ENCODE results near the gene RERE. TPM values are rescaled to one million over a fixed set of nuclear protein-coding genes. Genes with fewer than 3 reads are reported as not detected.
A peak's percentile ranks its signal among the peaks of the same experiment; 100 is the strongest.

The RERE gene
- total and polyA plus RNA-seq, 2 donors (not counting 3 experiments of a cell fraction or from before 2014, with no cell fraction given), result 14.1 to 113 TPM

DNA sequence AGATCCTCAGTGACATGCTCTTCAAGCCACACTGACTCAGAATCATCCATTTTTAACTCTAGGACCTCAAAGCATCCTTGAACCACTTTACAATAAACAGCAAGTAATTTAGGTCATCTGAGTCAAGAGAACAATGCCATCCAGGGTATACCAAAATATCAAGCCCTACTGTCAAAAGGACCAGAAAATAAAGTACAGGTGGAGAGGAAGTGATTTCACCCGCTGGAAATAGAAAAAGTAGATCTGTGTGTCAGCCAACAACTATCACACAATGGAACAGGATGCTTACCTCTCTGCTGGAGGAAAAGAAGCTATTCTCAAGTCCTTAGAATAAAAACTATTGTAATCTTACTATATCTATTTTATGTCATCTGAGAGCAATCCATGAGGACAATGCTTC is 37.0 kb downstream of the RERE start:
- H3K9me1 ChIP-seq (replicated peaks; ENCODE audit: control insufficient read depth, extremely low read depth, insufficient read depth, low read length), result no peaks in the 10 kb centered on the region
- FAIRE-seq (peak; percentile 35), DNase-seq (ENCODE audit: low read depth, low spot score) (peak; percentile 30)
- H3K4me2 ChIP-seq (ENCODE audit: insufficient read depth, low read length), result no peak overlapping the region
- no peak overlapping the region for H3K4me3 ChIP-seq (replicated peaks in 1 of 3; ENCODE audit: insufficient read depth in 1 of 3, low read depth in 1 of 3, low read length in 3 of 3)
- intact Hi-C loops (cut with micrococcal nuclease), result no loop called here
- BruUV-seq (replicated peaks), result no TSS peak
- H3K27ac ChIP-seq (ENCODE audit: insufficient read depth, low read depth, low read length), result no peak overlapping the region
- H3K79me2 ChIP-seq (ENCODE audit: control insufficient read depth, insufficient read depth, low read length), result no peaks in the 10 kb centered on the region
- H2AFZ ChIP-seq (ENCODE audit: low read depth, low read length), result no peak overlapping the region
- TF ChIP-seq, protein P1, sequence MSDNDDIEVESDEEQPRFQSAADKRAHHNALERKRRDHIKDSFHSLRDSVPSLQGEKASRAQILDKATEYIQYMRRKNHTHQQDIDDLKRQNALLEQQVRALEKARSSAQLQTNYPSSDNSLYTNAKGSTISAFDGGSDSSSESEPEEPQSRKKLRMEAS (IDR thresholded peaks at IDR 0.05; ENCODE audit: insufficient read depth, insufficient read length), result no peak
- peak; percentile 37 for TF ChIP-seq JUN (IDR thresholded peaks at IDR 0.05; ENCODE audit: borderline replicate concordance, insufficient read depth, insufficient read length, low read depth)
- POLR2A ChIA-PET, result interaction anchor here (1.0 kb wide), 1 partner anchor 37 kb away, joined by 5 read pairs; the partner anchor contains the start of gene RERE
- peaks cover 10% of the 10 kb centered on the region for H3K4me1 ChIP-seq (ENCODE audit: control insufficient read depth, extremely low read depth, insufficient read depth, low read length)
- no peaks in the 10 kb centered on the region for H3K36me3 ChIP-seq (ENCODE audit: control insufficient read depth in 2 of 2, extremely low read depth in 1 of 2, insufficient read depth in 2 of 2, low read length in 2 of 2)
- no peaks in the 10 kb centered on the region for H3K9me3 ChIP-seq (replicated peaks; ENCODE audit: control insufficient read depth, insufficient read depth, low read length)
- no peak overlapping the region for H3K9ac ChIP-seq (replicated peaks; ENCODE audit: extremely low read depth, insufficient read depth, low read length)
- no peaks in the 10 kb centered on the region for H3K27me3 ChIP-seq (ENCODE audit: control insufficient read depth in 2 of 2, insufficient read depth in 2 of 2, low read length in 2 of 2)
- peaks cover 2% of the 10 kb centered on the region for H4K20me1 ChIP-seq (replicated peaks; ENCODE audit: control insufficient read depth, extremely low read depth, insufficient read depth, low read length)
- dilution Hi-C loops (cut with MboI; ENCODE audit: extremely low pct_ligation_motif_present, low sequenced_read_pairs), result no loop called here
- CTCF ChIA-PET, result interaction anchor here (1.2 to 2.7 kb wide), 5 partner anchors 11 to 79 kb away, joined by 3 to 16 read pairs (median 4); no protein-coding TSS in a partner anchor

DNA sequence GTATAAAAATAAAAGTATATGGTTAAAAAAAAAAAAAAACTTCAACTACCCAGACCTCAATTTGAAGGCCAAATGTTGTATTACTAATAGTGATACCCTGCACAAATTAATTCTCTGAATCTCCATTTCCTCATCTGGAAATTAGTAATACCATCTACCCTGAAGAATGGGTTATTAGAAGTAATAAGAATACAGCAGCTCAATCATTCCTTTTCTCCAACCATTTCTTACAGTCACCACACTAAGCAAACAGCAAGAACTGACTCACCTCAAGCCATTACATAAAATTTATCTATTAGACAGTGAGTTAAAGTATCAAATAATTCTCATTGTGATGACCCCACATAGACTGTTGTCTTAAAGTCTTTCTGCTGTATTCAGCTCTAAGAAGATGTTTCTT is 39.6 kb downstream of the RERE start:
- no peak overlapping the region for H3K27ac ChIP-seq (ENCODE audit: insufficient read depth, low read depth, low read length)
- DNase-seq (ENCODE audit: low read depth, low spot score) (no peak), FAIRE-seq (no peak)
- H3K9me3 ChIP-seq (replicated peaks; ENCODE audit: control insufficient read depth, insufficient read depth, low read length), result no peaks in the 10 kb centered on the region
- H3K4me3 ChIP-seq (replicated peaks in 1 of 3; ENCODE audit: insufficient read depth in 1 of 3, low read depth in 1 of 3, low read length in 3 of 3), result no peak overlapping the region
- H3K79me2 ChIP-seq (ENCODE audit: control insufficient read depth, insufficient read depth, low read length), result no peaks in the 10 kb centered on the region
- no TSS peak for BruUV-seq (replicated peaks)
- H3K27me3 ChIP-seq (ENCODE audit: control insufficient read depth in 2 of 2, insufficient read depth in 2 of 2, low read length in 2 of 2), result no peaks in the 10 kb centered on the region
- no peak overlapping the region for H3K9ac ChIP-seq (replicated peaks; ENCODE audit: extremely low read depth, insufficient read depth, low read length)
- H4K20me1 ChIP-seq (replicated peaks; ENCODE audit: control insufficient read depth, extremely low read depth, insufficient read depth, low read length), result peaks cover 2% of the 10 kb centered on the region
- no peaks in the 10 kb centered on the region for H3K36me3 ChIP-seq (ENCODE audit: control insufficient read depth in 2 of 2, extremely low read depth in 1 of 2, insufficient read depth in 2 of 2, low read length in 2 of 2)
- peaks cover 10% of the 10 kb centered on the region for H3K4me1 ChIP-seq (ENCODE audit: control insufficient read depth, extremely low read depth, insufficient read depth, low read length)
- H2AFZ ChIP-seq (ENCODE audit: low read depth, low read length), result no peak overlapping the region
- ChIA-PET POLR2A (interaction anchor here (0.7 kb wide), 1 partner anchor 14 kb away, joined by 5 read pairs; no protein-coding TSS in a partner anchor), CTCF (interaction anchor here (1.5 kb wide), 1 partner anchor 71 kb away, joined by 6 read pairs; no protein-coding TSS in a partner anchor)
- no peaks in the 10 kb centered on the region for H3K9me1 ChIP-seq (replicated peaks; ENCODE audit: control insufficient read depth, extremely low read depth, insufficient read depth, low read length)
- H3K4me2 ChIP-seq (ENCODE audit: insufficient read depth, low read length), result no peak overlapping the region
- intact Hi-C loops (cut with micrococcal nuclease), result no loop called here
- TF ChIP-seq POLR2A (IDR thresholded peaks at IDR 0.05; ENCODE audit: low read depth, low read length) (no peak), MYC (IDR thresholded peaks at IDR 0.05; ENCODE audit: low read depth, low read length) (no peak), EZH2 (IDR thresholded peaks at IDR 0.05; ENCODE audit: borderline replicate concordance, low read depth, low read length, severe bottlenecking) (no peak), GATA2 (IDR thresholded peaks at IDR 0.05; ENCODE audit: insufficient read depth, insufficient read length, low read depth, low read length) (no peak), FOS (IDR thresholded peaks at IDR 0.05; ENCODE audit: borderline replicate concordance, insufficient read depth, low read length) (no peak), POLR2AphosphoS5 (IDR thresholded peaks at IDR 0.05; ENCODE audit: insufficient read depth, low read depth, low read length) (no peak), JUN (IDR thresholded peaks at IDR 0.05; ENCODE audit: borderline replicate concordance, insufficient read depth, insufficient read length, low read depth) (no peak)
- TF ChIP-seq, protein P1 (IDR thresholded peaks at IDR 0.05; ENCODE audit: insufficient read depth, insufficient read length), result no peak
- TF ChIP-seq, protein P2, sequence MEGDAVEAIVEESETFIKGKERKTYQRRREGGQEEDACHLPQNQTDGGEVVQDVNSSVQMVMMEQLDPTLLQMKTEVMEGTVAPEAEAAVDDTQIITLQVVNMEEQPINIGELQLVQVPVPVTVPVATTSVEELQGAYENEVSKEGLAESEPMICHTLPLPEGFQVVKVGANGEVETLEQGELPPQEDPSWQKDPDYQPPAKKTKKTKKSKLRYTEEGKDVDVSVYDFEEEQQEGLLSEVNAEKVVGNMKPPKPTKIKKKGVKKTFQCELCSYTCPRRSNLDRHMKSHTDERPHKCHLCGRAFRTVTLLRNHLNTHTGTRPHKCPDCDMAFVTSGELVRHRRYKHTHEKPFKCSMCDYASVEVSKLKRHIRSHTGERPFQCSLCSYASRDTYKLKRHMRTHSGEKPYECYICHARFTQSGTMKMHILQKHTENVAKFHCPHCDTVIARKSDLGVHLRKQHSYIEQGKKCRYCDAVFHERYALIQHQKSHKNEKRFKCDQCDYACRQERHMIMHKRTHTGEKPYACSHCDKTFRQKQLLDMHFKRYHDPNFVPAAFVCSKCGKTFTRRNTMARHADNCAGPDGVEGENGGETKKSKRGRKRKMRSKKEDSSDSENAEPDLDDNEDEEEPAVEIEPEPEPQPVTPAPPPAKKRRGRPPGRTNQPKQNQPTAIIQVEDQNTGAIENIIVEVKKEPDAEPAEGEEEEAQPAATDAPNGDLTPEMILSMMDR (IDR thresholded peaks at IDR 0.05; ENCODE audit: extremely low read depth in 1 of 2, insufficient read depth in 1 of 2, low read depth in 1 of 2, low read length in 2 of 2), result no peak
- dilution Hi-C loops (cut with MboI; ENCODE audit: extremely low pct_ligation_motif_present, low sequenced_read_pairs), result no loop called here
